Stimulated activated naive CD4-positive, alpha-beta T cell treated with Interleukin-2 at 50 U/mL for 16 hours (primary cell): Measurements from ENCODE around the gene DNAJB14.

Source experiments
- DNase-seq: peaks from one replicate; lab custom pipeline; 2025; lab: John Stamatoyannopoulos, UW

The DNAJB14 gene

GRCh38 chr4:99945718-99946355, 581 bp downstream of the DNAJB14 start:
- no peak for DNase-seq

GRCh38 chr4:99943904-99944437, 2.4 kb downstream of the DNAJB14 start:
- no peak for DNase-seq

GRCh38 chr4:99938243-99938753, 8.1 kb downstream of the DNAJB14 start:
- no peak for DNase-seq

GRCh38 chr4:99934891-99935290, 11.5 kb downstream of the DNAJB14 start:
- no peak for DNase-seq

GRCh38 chr4:99927566-99927965, 18.9 kb downstream of the DNAJB14 start:
- no peak for DNase-seq

- DNase-seq, result no peak
These were observed 25.2 kb downstream of the DNAJB14 start for GRCh38 chr4:99921174-99921573.

GRCh38 chr4:99918656-99919055, 27.8 kb downstream of the DNAJB14 start:
- no peak for DNase-seq

- no peak for DNase-seq
These were observed 28.8 kb downstream of the DNAJB14 start for GRCh38 chr4:99917575-99917974.

GRCh38 chr4:99915449-99915848, 31.0 kb downstream of the DNAJB14 start:
- DNase-seq, result no peak

GRCh38 chr4:99894998-99895397, 51.4 kb downstream of the DNAJB14 start:
- no peak for DNase-seq

- peak; percentile 91 for DNase-seq
These were observed 52.0 kb downstream of the DNAJB14 start, which contains the start of gene LAMTOR3 for GRCh38 chr4:99894161-99894997. LAMTOR3 (minus strand) TSS chr4:99894427; CDS start chr4:99893963, 464 bp downstream.

GRCh38 chr4:99893839-99894160, 52.6 kb downstream of the DNAJB14 start:
- no peak for DNase-seq

GRCh38 chr4:99893029-99893428, 53.4 kb downstream of the DNAJB14 start:
- no peak for DNase-seq

GRCh38 chr4:99891351-99891750, 55.1 kb downstream of the DNAJB14 start:
- DNase-seq, result no peak

- DNase-seq, result no peak
These were observed 58.6 kb downstream of the DNAJB14 start for GRCh38 chr4:99887837-99888236.

- no peak for DNase-seq
These were observed 60.3 kb downstream of the DNAJB14 start for GRCh38 chr4:99886146-99886545.

- no peak for DNase-seq
These were observed 60.7 kb downstream of the DNAJB14 start for GRCh38 chr4:99885687-99886086.

GRCh38 chr4:99885063-99885664, 61.3 kb downstream of the DNAJB14 start:
- no peak for DNase-seq

GRCh38 chr4:99879458-99879857, 67.0 kb downstream of the DNAJB14 start:
- no peak for DNase-seq

- DNase-seq, result no peak
These were observed 67.8 kb downstream of the DNAJB14 start for GRCh38 chr4:99878604-99879003.

GRCh38 chr4:99876946-99877345, 69.5 kb downstream of the DNAJB14 start:
- DNase-seq, result no peak

- DNase-seq, result no peak
These were observed 71.3 kb downstream of the DNAJB14 start for GRCh38 chr4:99875071-99875470.

- no peak for DNase-seq
These were observed 73.8 kb downstream of the DNAJB14 start for GRCh38 chr4:99872570-99872969.
